Activated CD4-positive, alpha-beta T cell treated with anti-CD3 and anti-CD28 coated beads for 36 hours (primary cell): ENCODE measurements around the gene HEXIM2. TPM values are rescaled to one million over a fixed set of nuclear protein-coding genes. Genes with fewer than 3 reads are reported as not detected.
A peak's percentile ranks its signal among the peaks of the same experiment; 100 is the strongest.

ENCODE experiments used
- ATAC-seq: fragments of 200-7000 bp; cut with Tn5 transposase; one replicate; pipeline ENCODE4 v1.10.0; 2021; ENCODE audit warnings: mild to moderate bottlenecking, moderate library complexity
- CTCF ChIA-PET: fragments of 350-600 bp; sonication (Branson Sonifier 250); formaldehyde crosslinking; loops from one replicate; lab custom pipeline; 2021; ENCODE audit warnings: antibody characterized with exemption; lab: Charles Lee
- POLR2A ChIA-PET: fragments of 350-600 bp; sonication (Branson Sonifier 250); formaldehyde crosslinking; loops from one replicate; lab custom pipeline; 2021; ENCODE audit warnings: antibody characterized with exemption, inconsistent platforms; lab: Charles Lee
- DNase-seq: peaks from one replicate; pipeline ENCODE4 v3.0.0-alpha.2; 2020
- H3K27ac Mint-ChIP-seq: one replicate; pipeline ENCODE4 v1.8.0; 2021; ENCODE audit warnings: mixed read lengths
- H3K27me3 Mint-ChIP-seq: one replicate; pipeline ENCODE4 v1.8.0; 2021; ENCODE audit warnings: mixed read lengths
- H3K36me3 Mint-ChIP-seq: one replicate; pipeline ENCODE4 v1.8.0; 2021; ENCODE audit warnings: low read depth, mixed read lengths
- H3K4me1 Mint-ChIP-seq: one replicate; pipeline ENCODE4 v1.8.0; 2021; ENCODE audit warnings: mixed read lengths
- H3K4me3 Mint-ChIP-seq: one replicate; pipeline ENCODE4 v1.8.0; 2021; ENCODE audit warnings: mild to moderate bottlenecking, moderate library complexity, mixed read lengths
- H3K9me3 Mint-ChIP-seq: one replicate; pipeline ENCODE4 v1.8.0; 2021; ENCODE audit warnings: low read depth, mixed read lengths
- intact Hi-C, 2 experiments: fragments of 100-400 bp; cut with DNase I in 1 of 2; cut with micrococcal nuclease in 1 of 2; formaldehyde crosslinking; loops; one replicate each; pipeline versions ENCODE4 v1.14.2 to v1.15.1; 2022 to 2024; cut with DNase I, micrococcal nuclease
- total RNA-seq, 2 experiments: library from RNA; stranded (reverse); gene quantifications; one replicate each; pipeline ENCODE4 v1.2.3, GENCODE V29; 2021

Gene HEXIM2
- total RNA-seq, 2 experiments from 2014 or later: 3.9 to 4.6 TPM

DNA sequence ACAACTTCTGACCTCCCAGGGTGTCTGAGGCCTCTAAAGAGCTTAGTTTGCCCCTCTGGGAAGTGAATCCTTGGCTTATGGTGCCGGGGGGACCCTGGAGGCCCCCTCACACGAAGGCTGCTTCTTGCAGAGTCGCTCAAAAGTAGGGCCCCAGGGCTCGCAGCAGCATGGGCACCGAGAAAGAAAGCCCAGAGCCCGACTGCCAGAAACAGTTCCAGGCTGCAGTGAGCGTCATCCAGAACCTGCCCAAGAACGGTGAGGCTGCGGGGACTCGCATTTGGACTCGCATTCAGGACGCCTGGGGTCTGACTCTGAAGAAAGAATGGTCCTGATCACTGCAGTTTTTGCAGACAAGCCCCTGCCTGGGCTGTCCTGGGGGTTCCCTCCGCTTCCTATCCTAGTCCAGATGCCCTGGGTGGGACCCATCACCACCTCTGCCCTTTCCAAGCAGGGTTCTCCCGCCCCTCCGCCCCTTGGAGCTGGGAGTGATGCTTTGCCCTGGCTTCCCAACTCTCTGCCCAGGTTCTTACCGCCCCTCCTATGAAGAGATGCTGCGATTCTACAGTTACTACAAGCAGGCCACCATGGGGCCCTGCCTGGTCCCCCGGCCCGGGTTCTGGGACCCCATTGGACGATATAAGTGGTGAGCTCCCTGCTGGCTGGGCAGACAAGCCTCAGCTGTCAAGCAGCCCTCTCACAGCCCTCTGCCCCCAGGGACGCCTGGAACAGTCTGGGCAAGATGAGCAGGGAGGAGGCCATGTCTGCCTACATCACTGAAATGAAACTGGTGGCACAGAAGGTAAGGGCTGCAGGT lies 25.5 kb upstream of the HEXIM2 start:
- intact Hi-C loops: loop anchor here (1.0 to 10.0 kb wide), 11 partner anchors 12 to 361 kb away; partner anchors contain the start of genes HEXIM1 (in 2 of the 2), HEXIM2 (in 2 of the 2), EFTUD2 (in 1 of the 2) and KIF18B (in 1 of the 2)
- H3K9me3 Mint-ChIP-seq: no peaks in the 10 kb centered on the region
- no peak for ATAC-seq
- peaks cover 9% of the 10 kb centered on the region for H3K4me1 Mint-ChIP-seq
- H3K36me3 Mint-ChIP-seq: no peaks in the 10 kb centered on the region
- ChIA-PET POLR2A (interaction anchor here (0.6 to 2.8 kb wide), 7 partner anchors 8 to 176 kb away, joined by 3 to 65 read pairs (median 6); partner anchors contain the start of gene HEXIM1), CTCF (interaction anchor here (0.5 to 7.0 kb wide), 63 partner anchors 9 to 358 kb away, joined by 3 to 222 read pairs (median 4); partner anchors contain the start of genes DCAKD, FMNL1, HEXIM1 and HEXIM2)
- peak; percentile 33 for DNase-seq
- H3K27ac Mint-ChIP-seq: peak overlapping the region; percentile 87
- peak overlapping the region; percentile 82 for H3K4me3 Mint-ChIP-seq
- H3K27me3 Mint-ChIP-seq: no peaks in the 10 kb centered on the region

DNA sequence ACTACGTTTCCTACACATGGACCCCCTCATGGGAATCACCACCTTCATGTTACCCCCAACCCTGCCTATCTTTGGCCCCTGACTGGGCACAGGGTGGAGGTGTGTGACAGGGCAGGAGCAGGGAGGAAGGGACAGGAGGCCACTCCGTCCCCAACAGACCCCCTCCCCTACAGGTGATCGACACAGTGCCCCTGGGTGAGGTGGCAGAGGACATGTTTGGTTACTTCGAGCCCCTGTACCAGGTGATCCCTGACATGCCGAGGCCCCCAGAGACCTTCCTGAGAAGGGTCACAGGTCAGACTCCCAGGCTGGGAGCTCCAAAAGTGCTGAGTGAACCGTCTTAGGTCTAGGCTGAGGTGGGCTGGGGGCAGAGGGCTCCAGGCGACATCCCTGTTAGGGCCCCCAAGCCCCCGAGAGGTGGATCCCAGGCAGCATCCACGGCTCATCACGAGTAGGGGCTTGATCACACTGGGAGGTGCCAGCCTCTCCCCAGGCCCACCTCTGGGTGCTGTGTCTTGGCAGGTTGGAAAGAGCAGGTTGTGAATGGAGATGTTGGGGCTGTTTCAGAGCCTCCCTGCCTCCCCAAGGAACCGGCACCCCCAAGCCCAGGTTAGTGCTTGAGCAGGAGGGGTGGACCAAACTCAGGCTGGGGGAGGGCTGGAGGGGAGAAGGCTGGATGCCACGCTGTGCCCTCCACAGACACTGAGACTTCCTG lies 24.7 kb upstream of the HEXIM2 start:
- Mint-ChIP-seq H3K9me3 (no peaks in the 10 kb centered on the region), H3K27ac (no peak overlapping the region), H3K4me3 (peak overlapping the region; percentile 82), H3K36me3 (no peaks in the 10 kb centered on the region), H3K27me3 (no peaks in the 10 kb centered on the region), H3K4me1 (peaks cover 9% of the 10 kb centered on the region)
- CTCF ChIA-PET: interaction anchor here (0.6 to 7.0 kb wide), 3 partner anchors 10 to 60 kb away, joined by 3 to 222 read pairs (median 201); partner anchors contain the start of gene HEXIM1
- DNase-seq (no peak), ATAC-seq (no peak)
- POLR2A ChIA-PET: interaction anchor here (2.8 kb wide), 1 partner anchor 13 kb away, joined by 65 read pairs; the partner anchor contains the start of gene HEXIM1
- intact Hi-C loops: loop anchor here in 1 of 2 experiments (10.0 kb wide), 1 partner anchor 362 kb away; no protein-coding TSS in a partner anchor

DNA sequence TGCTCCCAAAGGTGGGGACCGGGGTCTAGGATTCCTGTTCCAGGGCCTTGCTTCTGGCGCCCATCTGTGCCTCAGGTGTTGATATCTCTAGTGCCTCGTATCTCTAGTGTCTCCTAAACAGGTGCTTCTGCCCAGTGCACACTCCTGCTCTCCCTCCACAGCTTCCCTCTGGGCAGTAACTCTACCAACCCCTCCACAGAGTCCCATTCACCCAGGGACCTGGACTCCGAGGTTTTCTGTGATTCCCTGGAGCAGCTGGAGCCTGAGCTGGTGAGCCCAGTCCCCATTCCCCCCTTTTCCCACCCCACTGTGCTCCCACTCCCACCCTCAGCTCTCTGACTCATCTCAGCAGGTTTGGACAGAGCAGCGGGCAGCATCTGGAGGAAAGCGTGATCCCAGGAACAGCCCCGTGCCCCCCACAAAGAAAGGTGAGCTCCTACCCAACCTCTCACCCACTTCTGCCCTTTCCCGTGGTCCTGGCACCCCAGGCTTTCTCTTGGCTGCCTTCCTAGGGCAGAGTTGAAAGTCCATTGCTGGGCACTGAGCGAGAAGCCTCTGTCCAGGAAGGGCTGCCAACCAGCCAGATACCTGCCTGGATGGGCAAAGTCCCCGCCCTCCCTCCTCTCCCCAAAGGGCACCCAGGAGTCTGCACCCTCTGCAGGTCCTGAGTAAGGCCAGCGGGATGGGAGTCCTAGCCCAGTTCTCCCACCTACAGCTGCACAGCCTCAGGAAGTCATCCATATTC lies 23.9 kb upstream of the HEXIM2 start:
- POLR2A ChIA-PET: interaction anchor here (2.8 kb wide), 1 partner anchor 12 kb away, joined by 65 read pairs; the partner anchor contains the start of gene HEXIM1

DNA sequence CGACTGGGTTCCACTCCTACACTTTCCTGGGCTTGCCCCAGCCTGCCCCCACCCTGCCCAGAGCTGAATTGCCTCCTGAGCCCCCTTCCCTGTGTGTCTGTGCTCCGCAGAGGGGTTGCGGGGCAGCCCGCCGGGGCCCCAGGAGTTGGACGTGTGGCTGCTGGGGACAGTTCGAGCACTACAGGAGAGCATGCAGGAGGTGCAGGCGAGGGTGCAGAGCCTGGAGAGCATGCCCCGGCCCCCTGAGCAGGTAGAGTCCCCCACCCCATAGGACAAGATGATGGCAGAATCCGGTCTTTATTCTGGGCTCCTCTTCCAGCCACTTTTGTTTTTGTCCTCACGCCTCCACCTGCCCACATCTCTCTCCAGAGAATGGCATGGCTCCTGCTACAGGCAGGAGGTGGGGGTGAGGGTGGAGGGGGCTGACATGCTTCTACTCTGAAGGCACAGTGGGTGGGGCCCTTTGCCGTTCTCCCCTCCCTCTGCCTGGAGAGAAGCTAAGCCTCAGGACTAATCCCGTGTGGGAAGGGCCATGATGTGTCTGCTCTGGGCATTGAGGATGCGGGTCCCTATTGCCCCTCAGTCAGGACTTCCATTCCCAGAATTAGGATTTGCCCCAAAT lies 22.7 kb upstream of the HEXIM2 start:
- H3K27ac Mint-ChIP-seq: no peak overlapping the region
- DNase-seq (no peak), ATAC-seq (no peak)
- no peak overlapping the region for H3K4me3 Mint-ChIP-seq
- H3K36me3 Mint-ChIP-seq: no peaks in the 10 kb centered on the region
- ChIA-PET POLR2A (interaction anchor here (1.4 kb wide), 1 partner anchor 10 kb away, joined by 12 read pairs; the partner anchor contains the start of gene HEXIM1), CTCF (interaction anchor here (0.6 to 1.4 kb wide), 7 partner anchors 10 to 177 kb away, joined by 3 to 8 read pairs (median 4); partner anchors contain the start of gene HEXIM1)
- peaks cover 11% of the 10 kb centered on the region for H3K4me1 Mint-ChIP-seq
- H3K9me3 Mint-ChIP-seq: no peaks in the 10 kb centered on the region
- intact Hi-C loops: loop anchor here in 1 of 2 experiments (10.0 kb wide), 1 partner anchor 364 kb away; no protein-coding TSS in a partner anchor
- no peaks in the 10 kb centered on the region for H3K27me3 Mint-ChIP-seq

More for the DNA sequence above, 23.9 kb upstream of the HEXIM2 start:
- ATAC-seq (no peak), DNase-seq (no peak)
- Mint-ChIP-seq H3K4me1 (peaks cover 9% of the 10 kb centered on the region), H3K27ac (no peak overlapping the region), H3K4me3 (no peak overlapping the region), H3K27me3 (no peaks in the 10 kb centered on the region), H3K36me3 (no peaks in the 10 kb centered on the region), H3K9me3 (no peaks in the 10 kb centered on the region)
- CTCF ChIA-PET: interaction anchor here (1.3 to 7.0 kb wide), 3 partner anchors 11 to 60 kb away, joined by 4 to 222 read pairs (median 201); partner anchors contain the start of gene HEXIM1
- intact Hi-C loops: loop anchor here in 1 of 2 experiments (10.0 kb wide), 1 partner anchor 363 kb away; no protein-coding TSS in a partner anchor

DNA sequence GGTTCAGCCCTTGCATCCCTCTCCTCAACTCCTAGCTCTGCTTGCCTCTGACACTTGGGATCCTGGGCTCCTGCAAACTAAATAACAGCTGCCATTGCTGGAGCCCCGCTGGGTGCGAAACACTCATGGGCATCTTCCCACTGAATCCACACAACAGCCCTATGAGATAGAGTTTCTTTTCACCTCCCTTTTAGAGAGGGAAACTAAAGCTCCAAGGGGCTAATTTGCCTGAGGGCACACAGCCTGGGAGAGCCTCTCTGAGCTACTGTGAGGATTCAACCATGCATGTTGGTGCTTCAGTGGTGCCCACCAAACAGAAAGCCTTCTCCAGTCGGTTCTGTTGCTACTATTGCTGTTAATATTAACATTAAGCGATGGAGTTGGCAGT lies 22.1 kb upstream of the HEXIM2 start:
- DNase-seq (no peak), ATAC-seq (no peak)
- Mint-ChIP-seq H3K4me3 (no peak overlapping the region), H3K9me3 (no peaks in the 10 kb centered on the region), H3K4me1 (peaks cover 11% of the 10 kb centered on the region), H3K27ac (no peak overlapping the region), H3K27me3 (no peaks in the 10 kb centered on the region), H3K36me3 (no peaks in the 10 kb centered on the region)
- ChIA-PET CTCF (interaction anchor here (1.0 to 1.4 kb wide), 4 partner anchors 9 to 177 kb away, joined by 3 to 8 read pairs (median 4); partner anchors contain the start of gene HEXIM1), POLR2A (interaction anchor here (1.4 kb wide), 1 partner anchor 9 kb away, joined by 12 read pairs; the partner anchor contains the start of gene HEXIM1)
- intact Hi-C loops: loop anchor here in 1 of 2 experiments (10.0 kb wide), 1 partner anchor 365 kb away; no protein-coding TSS in a partner anchor

DNA sequence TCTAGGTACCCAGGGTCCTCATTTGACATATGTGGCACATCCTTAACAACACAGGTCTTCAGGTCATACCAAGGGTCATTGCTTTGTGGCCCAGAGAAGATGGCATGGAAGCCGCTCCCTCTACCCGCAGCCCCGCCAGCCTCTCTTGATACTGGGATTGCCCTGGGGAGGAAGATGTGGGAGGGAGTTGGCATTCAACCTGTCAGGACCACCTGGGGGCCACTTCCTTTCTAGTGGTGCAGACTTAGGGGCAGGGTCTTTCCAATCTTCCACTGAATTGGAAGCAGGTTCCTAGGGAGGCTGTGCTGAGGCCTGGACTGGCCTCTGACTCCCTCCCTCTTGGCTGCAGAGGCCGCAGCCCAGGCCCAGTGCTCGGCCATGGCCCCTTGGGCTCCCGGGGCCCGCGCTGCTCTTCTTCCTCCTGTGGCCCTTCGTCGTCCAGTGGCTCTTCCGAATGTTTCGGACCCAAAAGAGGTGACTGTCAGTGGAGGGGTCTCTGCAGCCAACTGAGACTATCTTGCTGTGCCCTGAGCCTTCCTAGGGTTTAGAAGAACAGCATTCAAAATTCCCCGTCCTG lies 18.5 kb upstream of the HEXIM2 start:
- Mint-ChIP-seq H3K36me3 (peaks cover 7% of the 10 kb centered on the region), H3K9me3 (no peaks in the 10 kb centered on the region), H3K27me3 (no peaks in the 10 kb centered on the region), H3K4me1 (peaks cover 24% of the 10 kb centered on the region), H3K4me3 (peak overlapping the region; percentile 21), H3K27ac (peak overlapping the region; percentile 47)
- ChIA-PET CTCF (no interaction called here), POLR2A (interaction anchor here (1.3 to 1.6 kb wide), 2 partner anchors 8 to 18 kb away, joined by 3 to 7 read pairs; partner anchors contain the start of genes ACBD4 and HEXIM2)
- ATAC-seq (no peak), DNase-seq (no peak)
- intact Hi-C loops: no loop called here

DNA sequence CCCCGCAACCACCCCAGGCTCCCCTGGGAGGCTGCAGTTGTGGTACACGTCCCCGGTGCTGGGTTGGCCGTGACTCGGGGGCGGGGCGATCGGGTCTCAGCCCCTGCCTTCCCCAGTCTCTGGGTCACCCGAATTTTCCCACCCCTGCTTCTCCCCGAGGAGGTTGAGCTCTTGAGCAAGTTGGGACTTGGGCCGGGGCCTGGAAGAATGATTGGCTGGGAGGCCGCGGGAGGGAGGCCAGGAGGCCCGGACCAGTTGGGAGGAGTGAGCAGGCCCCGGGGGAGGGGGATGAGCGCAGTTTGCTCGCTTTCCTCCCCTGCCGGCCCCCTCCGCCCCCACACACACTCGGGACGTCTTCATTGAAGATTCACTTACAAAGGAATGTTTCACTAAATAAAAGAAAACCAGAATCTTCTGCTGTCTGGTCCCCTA lies 17.9 kb upstream of the HEXIM2 start:
- Mint-ChIP-seq H3K4me1 (peaks cover 27% of the 10 kb centered on the region), H3K27me3 (no peaks in the 10 kb centered on the region), H3K27ac (peak overlapping the region; percentile 47), H3K36me3 (peaks cover 10% of the 10 kb centered on the region), H3K4me3 (peak overlapping the region; percentile 40), H3K9me3 (no peaks in the 10 kb centered on the region)
- intact Hi-C loops: no loop called here
- ATAC-seq (no peak), DNase-seq (peak; percentile 55)
- POLR2A ChIA-PET: interaction anchor here (1.3 to 1.6 kb wide), 3 partner anchors 9 to 85 kb away, joined by 3 to 7 read pairs (median 3); partner anchors contain the start of genes ACBD4 and HEXIM2
- CTCF ChIA-PET: interaction anchor here (10.0 kb wide), 1 partner anchor 10 kb away, joined by 222 read pairs; the partner anchor contains the start of genes ACBD4 and PLCD3

DNA sequence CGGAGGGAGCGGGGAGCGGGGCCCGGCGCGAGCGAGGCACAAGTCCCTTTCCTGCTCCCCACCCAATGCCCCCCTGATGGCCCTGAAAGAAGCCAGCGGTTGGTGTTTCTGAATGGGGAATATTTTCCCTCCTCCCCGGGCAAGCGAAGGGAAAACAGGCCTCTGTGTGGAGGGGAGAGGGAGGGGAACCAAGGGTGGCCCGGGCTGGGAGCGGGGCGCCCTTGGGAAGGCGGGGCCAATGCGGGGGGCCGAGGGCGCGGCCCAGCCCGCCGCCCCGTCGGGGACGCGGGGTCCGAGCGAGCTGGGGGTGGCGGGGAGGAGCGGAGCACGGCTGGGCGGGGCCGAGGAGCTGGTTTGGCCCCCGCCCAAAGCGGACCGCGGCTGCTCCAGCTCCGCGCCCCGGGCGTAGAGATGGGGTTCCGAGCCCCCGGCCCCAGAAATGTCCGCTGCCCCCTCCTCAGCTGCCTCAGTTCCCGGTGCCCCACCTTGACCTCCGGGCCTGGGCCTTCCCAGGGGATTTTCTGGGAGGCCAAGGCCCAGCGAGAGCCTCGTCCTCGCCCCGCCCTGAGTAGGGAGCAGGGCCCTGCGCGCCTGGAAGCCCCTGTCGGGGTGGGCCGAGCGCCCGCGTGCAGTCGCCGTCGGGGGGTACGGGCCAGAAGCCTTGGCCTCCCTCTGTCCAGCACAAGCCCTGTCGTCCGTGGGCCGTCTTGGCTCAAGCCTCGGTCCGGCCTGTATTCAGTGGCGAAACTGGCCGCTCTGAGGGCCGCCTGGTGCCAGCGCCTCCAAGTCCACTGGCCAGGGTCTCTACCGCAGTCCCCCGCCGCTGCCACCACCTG lies 17.3 kb upstream of the HEXIM2 start:
- ChIA-PET POLR2A (interaction anchor here (1.3 to 1.6 kb wide), 3 partner anchors 9 to 85 kb away, joined by 3 to 7 read pairs (median 3); partner anchors contain the start of genes ACBD4 and HEXIM2), CTCF (interaction anchor here (10.0 kb wide), 1 partner anchor 10 kb away, joined by 222 read pairs; the partner anchor contains the start of genes ACBD4 and PLCD3)
- ATAC-seq (no peak), DNase-seq (peak; percentile 52)
- H3K27ac Mint-ChIP-seq: no peak overlapping the region
- peak overlapping the region; percentile 40 for H3K4me3 Mint-ChIP-seq
- intact Hi-C loops: loop anchor here (5.0 kb wide), 2 partner anchors 82 to 957 kb away; partner anchors contain the start of genes NMT1 (in 1 of the 2) and TMUB2 (in 1 of the 2)
- peaks cover 27% of the 10 kb centered on the region for H3K4me1 Mint-ChIP-seq
- no peaks in the 10 kb centered on the region for H3K27me3 Mint-ChIP-seq
- peaks cover 15% of the 10 kb centered on the region for H3K36me3 Mint-ChIP-seq
- no peaks in the 10 kb centered on the region for H3K9me3 Mint-ChIP-seq
